B cell (primary cell): ENCODE results near the gene TRIM46. TPM values are rescaled to one million over a fixed set of nuclear protein-coding genes. Genes with fewer than 3 reads are reported as not detected.

Experiments used
- ATAC-seq: fragments of 200-7000 bp; cut with Tn5 transposase; one replicate; pipeline ENCODE4 v1.10.0; 2021; ENCODE audit warnings: low read depth, mild to moderate bottlenecking, moderate number of reproducible peaks, moderate library complexity
- CTCF ChIA-PET: fragments of 350-600 bp; sonication (Branson Sonifier 250); formaldehyde crosslinking; loops from one replicate; lab custom pipeline; 2021; ENCODE audit warnings: antibody characterized with exemption, inconsistent platforms; lab: Charles Lee
- POLR2A ChIA-PET: fragments of 350-600 bp; sonication (Branson Sonifier 250); formaldehyde crosslinking; loops from one replicate; lab custom pipeline; 2021; ENCODE audit warnings: antibody characterized with exemption; lab: Charles Lee
- DNase-seq: peaks from one replicate; pipeline ENCODE4 v3.0.0; 2013
- H2AFZ ChIP-seq: 2 replicates; pipeline ENCODE4 v1.6.1; 2012; ENCODE audit warnings: mild to moderate bottlenecking, low read depth, low read length; ENCODE audit not compliant: insufficient read depth, poor library complexity, severe bottlenecking
- H3K27ac ChIP-seq, 2 donors: 1 replicate in 1 of 2; 2 replicates in 1 of 2; pipeline ENCODE4 v1.5.1; 2012 to 2013; ENCODE audit warnings: low read length in 2 of 2, mild to moderate bottlenecking in 2 of 2, moderate library complexity in 1 of 2
- H3K27me3 ChIP-seq, 4 experiments: fragments of 200-600 bp in 1 of 4; sonication (generic) in 1 of 4; replicated peaks in 1 of 4; 1 replicate in 2 of 4; 2 replicates in 2 of 4; pipeline versions ENCODE4 v1.6.1 to v1.7.0; 2013 to 2016; ENCODE audit warnings: low read length in 3 of 4, mild to moderate bottlenecking in 2 of 4, mixed read lengths in 1 of 4, moderate library complexity in 1 of 4; ENCODE audit not compliant: insufficient read depth in 4 of 4, control insufficient read depth in 3 of 4; ENCODE audit errors: control extremely low read depth in 1 of 4
- H3K36me3 ChIP-seq, 2 experiments: replicated peaks in 1 of 2; 1 replicate in 1 of 2; 2 replicates in 1 of 2; pipeline versions ENCODE4 v1.6.1 to v1.7.1; 2013; ENCODE audit warnings: low read length in 1 of 2; ENCODE audit not compliant: insufficient read depth in 2 of 2, control insufficient read depth in 1 of 2; ENCODE audit errors: control extremely low read depth in 1 of 2, extremely low read depth in 1 of 2
- H3K4me1 ChIP-seq, 2 donors: fragments of 200-600 bp in 1 of 2; sonication (generic) in 1 of 2; 1 replicate in 1 of 2; 2 replicates in 1 of 2; pipeline versions ENCODE4 v1.5.1 to v1.6.1; 2013 to 2017; ENCODE audit warnings: low read length in 2 of 2; ENCODE audit not compliant: control insufficient read depth in 2 of 2, insufficient read depth in 2 of 2
- H3K4me2 ChIP-seq: replicated peaks from 2 replicates; pipeline ENCODE3; 2012; ENCODE audit warnings: mild to moderate bottlenecking, low read depth, low read length; ENCODE audit not compliant: poor library complexity, severe bottlenecking
- H3K4me3 ChIP-seq, 5 experiments: fragments of 200-600 bp in 1 of 5; sonication (generic) in 1 of 5; 1 replicate in 3 of 5; 2 replicates in 2 of 5; pipeline versions ENCODE4 v1.5.1 to v1.7.0; 2011 to 2016; ENCODE audit warnings: low read length in 4 of 5, mild to moderate bottlenecking in 4 of 5, low read depth in 2 of 5, control low read depth in 1 of 5, moderate library complexity in 1 of 5; ENCODE audit not compliant: insufficient read depth in 1 of 5; ENCODE audit errors: control extremely low read depth in 1 of 5, extremely low read depth in 1 of 5
- H3K79me2 ChIP-seq: fragments of 200-600 bp; sonication (generic); one replicate; pipeline ENCODE4 v1.6.0; 2016; ENCODE audit warnings: low read length; ENCODE audit not compliant: control insufficient read depth, insufficient read depth
- H3K9ac ChIP-seq: fragments of 200-600 bp; sonication (generic); 2 replicates; pipeline ENCODE4 v1.6.1; 2017; ENCODE audit warnings: mild to moderate bottlenecking, low read length, moderate library complexity
- H3K9me3 ChIP-seq, 3 donors: one replicate each; pipeline versions ENCODE4 v1.6.1 to v1.7.1; 2013; ENCODE audit warnings: low read length in 2 of 3; ENCODE audit not compliant: control insufficient read depth in 2 of 3, insufficient read depth in 1 of 3; ENCODE audit errors: control extremely low read depth in 1 of 3
- H4K20me1 ChIP-seq: 2 replicates; pipeline ENCODE4 v1.6.0; 2012; ENCODE audit warnings: mild to moderate bottlenecking, low read length; ENCODE audit not compliant: insufficient read depth, control insufficient read depth, poor library complexity, severe bottlenecking
- H3K27ac Mint-ChIP-seq: one replicate; pipeline ENCODE4 v1.8.0; 2021; ENCODE audit warnings: mixed read lengths
- H3K27me3 Mint-ChIP-seq: one replicate; pipeline ENCODE4 v1.8.0; 2021; ENCODE audit warnings: mixed read lengths
- H3K4me1 Mint-ChIP-seq: one replicate; pipeline ENCODE4 v1.8.0; 2021; ENCODE audit warnings: mixed read lengths
- H3K4me3 Mint-ChIP-seq: one replicate; pipeline ENCODE4 v1.8.0; 2021; ENCODE audit warnings: mixed read lengths
- H3K9me3 Mint-ChIP-seq: one replicate; pipeline ENCODE4 v1.8.0; 2022; ENCODE audit warnings: mixed read lengths; ENCODE audit not compliant: insufficient read depth
- CTCF ChIP-seq: fragments of 200-600 bp; IDR thresholded peaks from one replicate; pipeline ENCODE4 v1.8.0; 2022; ENCODE audit warnings: antibody characterized with exemption, mild to moderate bottlenecking
- EZH2 ChIP-seq: IDR thresholded peaks from 2 replicates; pipeline ENCODE4 v1.6.1; 2012; ENCODE audit warnings: borderline replicate concordance, low read depth, mild to moderate bottlenecking, moderate library complexity, low read length; ENCODE audit not compliant: insufficient read depth, poor library complexity, severe bottlenecking
- WGBS: methylation state at CpG from one replicate; pipeline ENCODE4 v1.1.5; 2013; ENCODE audit warnings: missing lambda C conversion rate; ENCODE audit not compliant: insufficient coverage; 5-methylcytosine and 5-hydroxymethylcytosine counted together
- intact Hi-C: fragments of 100-400 bp; cut with micrococcal nuclease; formaldehyde crosslinking; loops from one replicate; pipeline ENCODE4 v1.10.0; 2022
- polyA plus RNA-seq: library from polyadenylated mRNA; depleted of rRNA; stranded (reverse); fragments of >200 nt; gene quantifications from 2 replicates; pipeline ENCODE4 v1.2.3, GENCODE V29; 2012
- total RNA-seq, 2 donors: library from RNA; stranded (reverse); fragments of 120-200 nt in 1 of 2; gene quantifications; 1 replicate in 1 of 2; 2 replicates in 1 of 2; pipeline versions ENCODE4 v1.2.3 to v1.2.4, GENCODE V29; 2013 to 2022

TRIM46 gene
- total and polyA plus RNA-seq, 2 donors (not counting 1 experiment from before 2014, with no cell fraction given), result 2.6 to 3.4 TPM

GRCh38 chr1:155200920-155201319, 27.3 kb downstream of the TRIM46 start:
- TF ChIP-seq CTCF, result no peak
- no peak for TF ChIP-seq EZH2
- H3K79me2 ChIP-seq, result no peaks in the 10 kb centered on the region
- ATAC-seq, result no peak
- H3K36me3 ChIP-seq, result no peaks in the 10 kb centered on the region
- CTCF ChIA-PET, result interaction anchor here (1.1 to 1.9 kb wide), 2 partner anchors 26 to 33 kb away, joined by 5 to 6 read pairs; no protein-coding TSS in a partner anchor
- no peak overlapping the region for H3K27ac ChIP-seq
- H2AFZ ChIP-seq, result no peak overlapping the region
- no peaks in the 10 kb centered on the region for H4K20me1 ChIP-seq
- Mint-ChIP-seq H3K4me1 (no peaks in the 10 kb centered on the region), H3K9me3 (no peaks in the 10 kb centered on the region), H3K4me3 (no peak overlapping the region), H3K27ac (no peak overlapping the region), H3K27me3 (no peaks in the 10 kb centered on the region)
- POLR2A ChIA-PET, result interaction anchor here (0.6 kb wide), 1 partner anchor 51 kb away, joined by 3 read pairs; no protein-coding TSS in a partner anchor
- no peak overlapping the region for H3K4me3 ChIP-seq
- no peaks in the 10 kb centered on the region for H3K9me3 ChIP-seq
- H3K27me3 ChIP-seq, result no peaks in the 10 kb centered on the region
- intact Hi-C loops, result no loop called here
- H3K9ac ChIP-seq, result no peak overlapping the region
- H3K4me2 ChIP-seq, result no peak overlapping the region
- WGBS, result 98% methylated on average over 5 of the region's 5 CpGs
- H3K4me1 ChIP-seq, result no peaks in the 10 kb centered on the region
- no peak for DNase-seq

- H3K4me1 ChIP-seq, result peaks cover 4 to 6% of the 10 kb centered on the region in 2 donors
- Mint-ChIP-seq H3K27ac (no peak overlapping the region), H3K4me3 (no peak overlapping the region), H3K9me3 (no peaks in the 10 kb centered on the region), H3K27me3 (no peaks in the 10 kb centered on the region), H3K4me1 (peaks cover 6% of the 10 kb centered on the region)
- no peak overlapping the region for H3K4me2 ChIP-seq
- H3K9me3 ChIP-seq, result no peaks in the 10 kb centered on the region
- no peaks in the 10 kb centered on the region for H4K20me1 ChIP-seq
- ChIA-PET POLR2A (no interaction called here), CTCF (interaction anchor here (1.1 to 1.9 kb wide), 3 partner anchors 9 to 35 kb away, joined by 4 to 6 read pairs (median 5); no protein-coding TSS in a partner anchor)
- no peak for TF ChIP-seq CTCF
- TF ChIP-seq EZH2, result no peak
- H3K36me3 ChIP-seq, result no peaks in the 10 kb centered on the region
- no peak overlapping the region for H2AFZ ChIP-seq
- ATAC-seq (no peak), DNase-seq (no peak)
- H3K27ac ChIP-seq, result no peak overlapping the region
- intact Hi-C loops, result no loop called here
- H3K9ac ChIP-seq, result no peak overlapping the region
- H3K79me2 ChIP-seq, result no peaks in the 10 kb centered on the region
- no peak overlapping the region for H3K4me3 ChIP-seq
- WGBS, result 93% methylated on average over 7 of the region's 7 CpGs
- H3K27me3 ChIP-seq, result no peaks in the 10 kb centered on the region
These were observed 28.5 kb downstream of the TRIM46 start for GRCh38 chr1:155202198-155202597.
